Fibroblast of lung (primary cell): ENCODE results near the gene AKAP8.

Source experiments
- EZH2 ChIP-seq: IDR thresholded peaks from 2 replicates; pipeline ENCODE4 v1.5.1; 2012; ENCODE audit warnings: low read length, control low read depth, mild to moderate bottlenecking; ENCODE audit errors: missing control alignments
- TF ChIP-seq, protein P1 (sequence below), 2 donors: IDR thresholded peaks in 1 of 2; conservative IDR thresholded peaks in 1 of 2; 1 replicate in 1 of 2; 2 replicates in 1 of 2; pipeline ENCODE4 v1.5.1; 2011 to 2012; ENCODE audit warnings: low read length in 2 of 2, control low read depth in 1 of 2, inconsistent platforms in 1 of 2, low read depth in 1 of 2, mild to moderate bottlenecking in 1 of 2

DNA sequence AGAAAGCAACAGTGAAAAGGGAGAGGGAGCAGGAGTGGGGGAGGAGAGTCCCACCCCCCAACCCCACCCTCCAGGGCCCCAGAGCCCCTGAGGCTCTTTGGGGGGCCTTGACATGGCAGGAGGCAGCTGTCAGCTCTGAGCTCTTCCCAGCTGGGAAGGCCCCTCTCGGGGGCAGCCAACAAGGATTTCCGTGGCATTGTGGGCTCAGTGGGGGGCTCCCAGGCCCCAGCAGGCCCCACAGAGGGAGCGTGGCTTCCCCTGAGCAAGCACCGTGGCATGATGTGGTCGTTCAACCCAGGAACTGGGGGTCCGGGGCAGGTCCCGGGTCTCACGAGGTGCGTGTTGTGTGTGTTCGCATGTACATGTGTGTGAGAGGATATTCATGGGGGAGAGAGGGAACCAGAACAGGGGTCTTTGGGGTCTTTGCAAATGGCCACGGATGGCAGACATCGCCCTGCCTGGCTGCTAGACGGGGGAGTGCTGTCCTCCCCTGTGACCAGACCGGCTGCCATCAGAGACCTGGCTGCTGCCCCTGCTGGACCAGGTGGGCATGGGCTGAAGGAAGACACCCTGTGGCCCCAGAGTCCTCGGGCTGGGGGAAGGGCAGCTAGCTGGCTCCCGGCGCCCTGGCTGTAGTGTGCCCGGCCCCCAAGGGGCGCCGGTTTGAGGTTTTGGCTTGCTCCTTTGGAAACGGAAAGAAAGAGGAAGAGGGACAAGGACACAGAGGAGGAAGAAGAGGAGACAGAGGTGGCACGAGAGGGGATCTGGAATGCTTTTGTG lies 42.9 kb upstream of the AKAP8 start:
- no peak for TF ChIP-seq EZH2
- TF ChIP-seq, protein P1, sequence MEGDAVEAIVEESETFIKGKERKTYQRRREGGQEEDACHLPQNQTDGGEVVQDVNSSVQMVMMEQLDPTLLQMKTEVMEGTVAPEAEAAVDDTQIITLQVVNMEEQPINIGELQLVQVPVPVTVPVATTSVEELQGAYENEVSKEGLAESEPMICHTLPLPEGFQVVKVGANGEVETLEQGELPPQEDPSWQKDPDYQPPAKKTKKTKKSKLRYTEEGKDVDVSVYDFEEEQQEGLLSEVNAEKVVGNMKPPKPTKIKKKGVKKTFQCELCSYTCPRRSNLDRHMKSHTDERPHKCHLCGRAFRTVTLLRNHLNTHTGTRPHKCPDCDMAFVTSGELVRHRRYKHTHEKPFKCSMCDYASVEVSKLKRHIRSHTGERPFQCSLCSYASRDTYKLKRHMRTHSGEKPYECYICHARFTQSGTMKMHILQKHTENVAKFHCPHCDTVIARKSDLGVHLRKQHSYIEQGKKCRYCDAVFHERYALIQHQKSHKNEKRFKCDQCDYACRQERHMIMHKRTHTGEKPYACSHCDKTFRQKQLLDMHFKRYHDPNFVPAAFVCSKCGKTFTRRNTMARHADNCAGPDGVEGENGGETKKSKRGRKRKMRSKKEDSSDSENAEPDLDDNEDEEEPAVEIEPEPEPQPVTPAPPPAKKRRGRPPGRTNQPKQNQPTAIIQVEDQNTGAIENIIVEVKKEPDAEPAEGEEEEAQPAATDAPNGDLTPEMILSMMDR (conservative IDR thresholded peaks at IDR 0.05 in 1 of 2, IDR thresholded peaks at IDR 0.05 in 1 of 2; ENCODE audit: low read depth in 1 of 2, low read length in 2 of 2): no peak
